ENCODE results near the gene TMEM245.

The TMEM245 gene

GRCh38 chr9:109119439-109120203 is at the start of gene TMEM245:
TSS of gene TMEM245 (minus strand) at chr9:109119947. CDS start at chr9:109119913, 34 bp downstream.
- peak; percentile 99 for DNase-seq

DNA sequence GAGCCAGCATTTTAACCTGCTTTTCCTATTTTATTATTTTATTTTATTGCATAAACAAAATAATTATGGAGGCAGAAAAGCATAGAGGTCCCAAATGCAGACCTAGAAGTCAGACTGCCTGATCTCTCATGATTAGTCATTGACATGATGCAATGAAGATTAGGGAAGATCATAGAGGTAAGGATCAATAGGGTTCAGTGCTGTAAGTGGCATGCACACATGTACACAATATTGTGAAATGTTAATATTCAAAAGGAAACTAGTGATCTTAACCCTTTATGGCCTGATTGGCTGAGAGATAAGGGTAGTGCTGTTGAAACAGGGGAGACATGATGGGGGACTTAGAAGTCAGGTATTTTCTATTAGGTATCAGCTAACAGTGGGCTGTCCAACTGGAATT is 48.4 kb upstream of the TMEM245 start:
- no peak for DNase-seq

DNA sequence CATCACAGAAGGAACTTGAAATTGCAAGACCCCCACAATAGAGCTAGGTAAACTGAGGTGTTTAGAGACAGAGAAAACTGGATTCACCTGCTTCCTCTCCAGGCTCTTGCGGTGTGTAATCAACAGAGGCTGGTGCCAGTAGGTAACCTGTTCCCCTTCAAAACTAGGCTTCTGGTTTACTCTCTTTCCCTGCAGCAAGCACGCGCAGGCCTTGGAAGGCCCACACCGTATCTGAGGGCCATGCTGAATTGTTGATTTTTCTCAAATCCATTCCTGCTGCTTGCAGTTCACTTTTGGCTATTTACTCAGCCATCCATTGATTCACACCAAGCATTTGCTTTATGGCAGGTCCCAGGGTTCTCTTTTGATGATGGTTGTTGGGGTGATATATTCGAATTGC is 48.0 kb upstream of the TMEM245 start:
- no peak for DNase-seq

DNA sequence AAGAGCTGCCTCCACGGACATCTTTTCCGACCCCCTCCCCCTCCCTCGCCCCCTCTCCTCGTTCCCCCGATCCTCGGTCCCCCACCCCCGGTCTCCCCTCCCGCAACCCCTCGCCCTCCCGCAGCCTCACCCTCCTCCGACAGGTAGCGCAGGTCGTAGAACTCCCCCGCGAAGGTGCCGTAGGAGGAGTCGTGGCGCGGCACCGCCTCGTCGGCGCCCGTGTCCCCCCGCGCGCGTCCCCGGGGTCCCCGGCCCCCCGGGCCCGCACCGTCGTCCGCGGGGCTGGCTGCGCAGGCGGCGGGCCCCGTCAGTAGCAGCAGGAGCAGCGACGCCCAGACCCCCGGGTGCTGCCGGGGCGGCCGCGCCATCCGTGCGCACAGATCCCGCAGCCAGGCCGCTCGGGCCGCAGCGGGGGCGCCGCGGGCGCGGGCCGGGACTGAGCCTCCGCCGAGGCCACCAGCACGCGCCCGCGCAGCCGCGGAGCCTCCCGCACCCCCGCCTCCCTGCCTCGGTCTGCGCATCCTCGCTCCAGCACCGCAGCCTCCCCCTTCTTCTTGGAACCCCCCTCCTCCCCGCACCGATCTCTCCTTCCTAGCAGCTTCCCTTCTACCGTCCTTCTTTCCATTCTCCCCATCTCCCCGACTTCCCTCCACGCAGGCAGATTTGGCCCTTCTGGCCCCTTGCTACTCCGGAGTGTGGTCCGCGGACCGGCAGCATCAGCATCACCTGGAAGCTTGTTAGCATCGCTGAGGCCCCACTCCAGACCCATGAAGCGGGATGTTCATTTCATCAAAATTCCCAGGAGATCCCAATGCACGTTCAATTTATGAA is 47.2 kb upstream of the TMEM245 start, which contains the start of gene FRRS1L:
FRRS1L (minus strand) TSS at position 479 of the 831 bp plus-strand sequence; CDS start at position 368, 111 bp downstream.
- DNase-seq: peak; percentile 14

- no peak for DNase-seq
Measured at GRCh38 chr9:109166171-109166770, 46.5 kb upstream of the TMEM245 start.

DNA sequence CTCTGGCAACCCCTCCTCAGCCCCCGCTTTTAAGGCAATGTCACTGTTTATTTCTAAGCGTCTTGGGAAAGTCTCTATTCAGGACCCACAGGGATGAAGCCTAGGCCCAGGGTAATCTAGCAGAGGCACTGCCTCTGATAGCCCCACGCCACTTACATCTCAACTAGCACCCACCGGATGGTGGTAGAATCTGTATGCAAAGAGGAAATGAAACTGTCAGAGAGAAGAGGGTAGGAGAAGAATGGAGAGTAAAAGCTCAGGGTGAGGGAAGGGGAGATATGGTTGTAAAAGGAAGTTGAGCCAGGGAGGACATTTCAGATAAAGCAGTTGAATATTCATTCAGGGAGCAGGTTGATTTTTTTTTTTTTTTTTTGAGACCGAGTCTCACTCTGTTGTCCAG is 44.3 kb upstream of the TMEM245 start:
- no peak for DNase-seq

DNA sequence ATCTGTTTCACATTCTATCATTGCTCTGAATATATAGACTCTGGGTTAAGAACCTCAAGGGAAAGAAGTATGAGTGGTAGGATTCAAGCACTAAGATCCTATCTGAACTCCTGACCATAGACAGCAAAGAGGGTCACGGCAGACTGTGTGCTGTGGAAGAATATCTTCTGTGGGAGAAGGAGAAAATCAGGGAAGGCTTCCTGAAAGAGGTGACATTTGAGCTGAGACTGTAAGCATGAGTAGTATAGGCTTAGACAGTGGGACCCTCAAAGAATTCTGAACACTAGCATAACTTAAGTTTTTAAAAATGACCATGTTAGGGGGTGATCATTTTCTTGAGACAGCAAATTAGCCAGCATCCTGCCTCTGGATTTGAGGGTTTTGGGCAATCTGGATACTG is 43.4 kb upstream of the TMEM245 start:
- no peak for DNase-seq

GRCh38 chr9:109162677-109163076 is 42.9 kb upstream of the TMEM245 start:
- DNase-seq: no peak

DNA sequence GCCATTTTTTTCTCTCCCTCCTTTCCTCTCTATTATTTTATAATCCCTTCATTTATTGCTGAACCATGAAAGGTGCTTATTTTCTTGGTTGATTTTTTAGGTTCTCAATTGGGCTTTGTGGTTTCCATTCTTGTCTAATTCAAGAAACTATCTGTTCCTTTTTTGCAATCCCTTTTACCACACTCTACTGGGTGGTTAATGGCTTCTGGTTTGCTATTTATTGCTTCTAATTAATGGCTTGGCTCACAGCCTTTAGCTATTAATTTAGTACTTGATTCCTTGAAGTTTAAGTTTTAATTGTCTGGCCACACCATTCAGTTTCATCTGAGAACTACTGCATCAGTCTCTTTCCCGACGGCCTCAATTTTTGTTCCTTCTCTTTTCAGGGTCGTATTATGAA is 41.7 kb upstream of the TMEM245 start:
- no peak for DNase-seq

DNA sequence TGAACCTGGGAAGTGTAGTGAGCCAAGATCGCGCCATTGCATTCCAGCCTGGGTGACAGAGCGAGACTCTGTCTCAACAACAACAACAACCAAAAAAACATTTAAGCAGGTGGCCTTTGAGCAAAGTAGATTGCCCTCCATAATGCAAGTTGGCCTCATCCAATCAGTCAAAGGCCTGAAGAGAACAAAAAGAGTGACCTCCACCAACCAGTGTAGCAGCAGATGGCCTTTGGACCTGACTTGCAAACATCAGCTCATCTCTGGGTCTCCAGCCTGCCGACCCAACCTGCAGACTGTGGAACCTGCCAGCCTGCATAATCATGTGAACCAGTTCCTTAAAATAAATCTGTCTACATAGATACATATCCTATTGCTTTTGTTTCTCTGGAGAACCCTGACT is 39.8 kb upstream of the TMEM245 start:
- DNase-seq: no peak

GRCh38 chr9:109158651-109159050 is 38.9 kb upstream of the TMEM245 start:
- DNase-seq: no peak

DNA sequence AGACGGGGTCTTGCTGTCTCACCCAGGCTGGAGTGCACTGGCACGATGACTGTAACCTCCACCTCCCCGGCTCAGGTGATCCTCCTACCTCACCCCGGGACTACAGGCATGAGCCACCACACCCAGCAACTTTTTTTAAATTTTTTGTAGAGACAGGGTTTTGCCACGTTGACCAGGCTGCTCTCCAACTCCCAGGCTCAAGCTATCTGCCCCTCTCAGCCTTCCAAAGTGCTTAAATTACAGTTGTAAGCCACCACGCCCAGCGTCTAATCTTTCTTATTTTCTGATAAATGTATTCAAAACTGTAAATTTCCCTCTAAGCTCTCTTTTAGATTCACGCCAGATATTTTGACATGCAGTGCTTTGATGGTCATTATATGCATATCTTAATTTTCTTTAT is 37.0 kb upstream of the TMEM245 start:
- DNase-seq: no peak

DNA sequence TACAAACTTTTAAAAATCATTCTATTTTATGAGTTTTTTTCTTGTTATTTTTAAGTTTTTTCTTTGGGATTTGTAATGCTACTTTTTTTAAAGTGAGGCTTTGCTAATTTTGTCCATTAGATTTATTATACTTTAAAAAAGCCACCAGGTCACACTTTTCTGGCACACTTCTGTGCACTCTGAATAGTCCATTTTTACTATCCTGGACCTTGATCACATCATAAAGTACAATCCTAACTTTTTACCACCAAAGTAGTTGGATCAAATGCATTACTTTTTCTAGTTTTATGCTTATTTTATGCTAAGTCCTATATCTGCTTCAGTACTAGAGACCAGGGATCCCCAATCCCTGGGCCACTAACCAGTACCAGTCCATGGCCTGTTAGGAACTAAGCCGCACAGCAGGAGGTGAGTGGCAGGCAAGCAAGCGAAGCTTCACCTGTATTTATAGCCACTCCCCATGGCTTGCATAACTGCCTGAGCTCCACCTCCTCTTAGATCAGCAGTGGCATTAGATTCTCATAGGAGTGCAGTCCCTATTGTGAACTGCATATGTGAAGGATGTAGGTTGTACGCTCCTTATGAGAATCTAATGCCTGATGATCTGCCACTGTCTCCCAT is 31.3 kb upstream of the TMEM245 start:
- peak; percentile 0 for DNase-seq

DNA sequence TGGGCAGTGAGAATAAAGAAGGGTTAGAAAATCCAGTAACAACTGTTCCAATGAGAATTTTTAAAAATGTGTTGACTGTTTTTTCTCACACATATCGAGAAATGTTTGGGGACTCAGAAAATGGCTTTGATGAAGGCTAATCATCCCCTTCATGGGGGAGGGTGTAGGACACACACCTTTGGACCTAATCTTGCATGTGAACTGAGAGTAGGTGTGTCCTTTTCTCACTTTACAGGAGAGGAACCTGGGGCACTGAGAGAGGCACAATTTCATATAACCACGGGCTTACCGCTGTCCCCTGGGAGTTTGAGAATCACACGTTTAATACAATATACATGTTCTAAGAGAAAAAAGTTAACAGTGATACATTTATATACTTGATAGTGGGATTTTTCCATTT is 30.0 kb upstream of the TMEM245 start:
- DNase-seq: no peak

- no peak for DNase-seq
Measured at GRCh38 chr9:109149089-109149488, 29.3 kb upstream of the TMEM245 start.

DNA sequence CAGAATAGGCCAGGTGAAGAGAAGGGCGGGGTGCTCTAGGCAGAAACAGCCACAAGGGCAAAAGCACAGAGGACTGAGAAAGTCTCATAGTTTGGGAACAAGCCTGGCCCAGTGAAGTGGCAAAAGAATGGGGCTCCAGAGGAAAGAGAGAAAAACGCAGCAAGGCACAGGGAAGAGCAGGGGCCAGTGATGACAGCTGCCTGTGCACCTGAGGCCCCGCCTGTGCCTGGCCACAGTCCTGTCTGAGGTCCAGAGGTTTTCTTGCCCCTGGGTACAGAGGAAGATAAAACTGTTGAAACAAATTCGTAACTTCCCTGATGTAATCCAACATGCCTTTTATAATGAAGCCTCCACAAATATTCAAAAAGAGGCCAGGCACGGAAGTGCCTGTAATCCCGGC is 25.3 kb upstream of the TMEM245 start:
- no peak for DNase-seq

- peak; percentile 59 for DNase-seq
Measured at GRCh38 chr9:109143881-109144562, 24.3 kb upstream of the TMEM245 start.

DNA sequence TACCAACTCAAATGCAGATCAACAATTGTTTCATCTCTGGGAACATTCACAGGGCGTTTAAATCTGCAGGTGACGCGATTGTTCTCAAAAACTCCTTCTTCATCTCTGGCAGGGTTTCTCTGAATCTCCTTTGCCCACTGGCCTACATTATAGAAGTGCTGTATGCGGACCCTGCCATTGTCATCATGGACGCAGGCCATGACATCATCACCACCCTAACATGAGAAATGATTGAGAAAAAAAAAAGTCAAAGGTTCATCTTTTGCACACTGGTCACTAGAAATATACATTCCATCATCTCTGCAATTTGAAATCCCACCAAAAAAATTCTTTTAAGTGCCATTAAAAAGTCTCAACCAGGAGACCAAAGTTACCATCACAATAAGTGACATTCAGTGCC is 21.6 kb upstream of the TMEM245 start:
- DNase-seq: no peak

DNA sequence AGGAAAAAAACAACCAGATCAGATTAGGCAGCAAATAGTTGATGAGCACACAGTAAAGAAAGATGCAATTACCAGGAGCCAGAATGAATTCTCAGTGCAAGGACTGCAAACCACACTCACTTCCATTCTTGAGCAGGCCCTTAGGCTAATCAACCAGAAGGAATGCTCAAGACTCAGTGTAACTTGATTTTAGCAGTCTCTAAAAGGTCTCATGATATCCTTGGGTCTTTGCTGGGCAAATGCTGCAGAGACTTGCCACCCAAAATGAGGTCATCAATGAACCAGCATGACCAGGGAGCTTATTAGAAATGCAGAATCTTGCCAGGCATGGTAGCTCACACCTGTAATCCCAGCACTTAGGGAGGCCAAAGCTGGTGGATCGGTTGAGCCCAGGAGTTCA is 20.1 kb upstream of the TMEM245 start:
- no peak for DNase-seq

DNA sequence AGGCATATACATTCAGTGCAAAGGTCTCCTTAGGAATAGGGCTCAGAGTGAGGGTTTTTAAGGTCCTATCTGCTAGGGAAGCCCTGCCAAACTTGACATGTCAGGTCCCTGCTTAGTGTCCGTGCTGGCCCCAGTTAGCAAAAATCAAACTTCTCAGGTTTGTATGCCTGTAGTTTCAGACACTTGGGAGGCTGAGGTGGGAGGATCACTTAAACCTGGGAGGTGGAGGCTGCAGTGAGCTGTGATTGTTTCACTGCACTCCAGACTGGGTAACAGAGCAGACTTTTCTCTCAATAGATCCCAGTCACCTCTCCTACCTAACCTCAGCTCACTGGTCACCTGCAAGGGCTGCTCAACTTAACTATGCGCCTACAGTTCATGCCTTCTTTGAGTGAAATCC is 18.7 kb upstream of the TMEM245 start:
- DNase-seq: no peak

- no peak for DNase-seq
Measured at GRCh38 chr9:109134167-109134578, 14.4 kb upstream of the TMEM245 start.

GRCh38 chr9:109133533-109133932 is 13.8 kb upstream of the TMEM245 start:
- no peak for DNase-seq

- no peak for DNase-seq
Measured at GRCh38 chr9:109132567-109133021, 12.8 kb upstream of the TMEM245 start.

Measured in NCI-H82 (cell line).